Inferior parietal cortex (tissue), 1 donor: ENCODE measurements around the gene PTGIR.
A peak's percentile ranks its signal among the peaks of the same experiment; 100 is the strongest.

Experiments used
- DNase-seq: peaks from one replicate; pipeline ENCODE4 v3.0.0-alpha.2; 2016; ENCODE audit errors: extremely low spot score

PTGIR gene

GRCh38 chr19:46601318-46602224, 23.3 kb downstream of the PTGIR start, which contains the start of gene CALM3:
TSS of gene CALM3 (plus strand) at chr19:46601330. CDS start at chr19:46601435, 105 bp downstream.
- no peak for DNase-seq

GRCh38 chr19:46600384-46601317, 24.2 kb downstream of the PTGIR start:
- DNase-seq, result peak; percentile 97

- no peak for DNase-seq
Observed at GRCh38 chr19:46599716-46600373, 25.0 kb downstream of the PTGIR start.

GRCh38 chr19:46598372-46598917, 26.4 kb downstream of the PTGIR start:
- no peak for DNase-seq

GRCh38 chr19:46596008-46596407, 28.9 kb downstream of the PTGIR start:
- no peak for DNase-seq

- DNase-seq, result no peak
Observed at GRCh38 chr19:46591870-46592269, 33.0 kb downstream of the PTGIR start.

GRCh38 chr19:46591254-46591653, 33.6 kb downstream of the PTGIR start:
- no peak for DNase-seq

- DNase-seq, result no peak
Observed at GRCh38 chr19:46587861-46588260, 37.0 kb downstream of the PTGIR start.

- no peak for DNase-seq
Observed at GRCh38 chr19:46586294-46586693, 38.6 kb downstream of the PTGIR start.

- no peak for DNase-seq
Observed at GRCh38 chr19:46585539-46585938, 39.4 kb downstream of the PTGIR start.

GRCh38 chr19:46580247-46580646, 44.6 kb downstream of the PTGIR start:
- DNase-seq, result no peak

GRCh38 chr19:46579361-46579879, 45.5 kb downstream of the PTGIR start:
- DNase-seq, result peak; percentile 76

- DNase-seq, result no peak
Observed at GRCh38 chr19:46578450-46578849, 46.4 kb downstream of the PTGIR start.

- DNase-seq, result no peak
Observed at GRCh38 chr19:46574533-46574932, 50.4 kb downstream of the PTGIR start.

GRCh38 chr19:46573679-46574498, 51.0 kb downstream of the PTGIR start:
- DNase-seq, result no peak

GRCh38 chr19:46571495-46571894, 53.4 kb downstream of the PTGIR start:
- no peak for DNase-seq
